Measurements from ENCODE around the gene SYNM. TPM values are rescaled to one million over a fixed set of nuclear protein-coding genes. Genes with fewer than 3 reads are reported as not detected.

Gene SYNM
- total RNA-seq, 1 experiment from 2014 or later = 9.9 TPM

GRCh38 chr15:99096894-99097426, 7.9 kb upstream of the SYNM start:
- POLR2A ChIA-PET (ENCODE audit: unreplicated experiment) = no interaction called here
- no peaks in the 10 kb centered on the region for H3K4me1 ChIP-seq (ENCODE audit: insufficient read depth, low read length)
- H3F3A ChIP-seq (ENCODE audit: low read length, unreplicated experiment) = no peaks in the 10 kb centered on the region
- no peaks in the 10 kb centered on the region for H3K36me3 ChIP-seq (ENCODE audit: low read depth, low read length)
- no peak overlapping the region for H2AFZ ChIP-seq (ENCODE audit: low read length)
- no peak for TF ChIP-seq CTCF (conservative IDR thresholded peaks at IDR 0.05; ENCODE audit: low read depth, low read length)
- TF ChIP-seq EZH2 (IDR thresholded peaks at IDR 0.05; ENCODE audit: low read length, unreplicated experiment) = no peak
- no peak for TF ChIP-seq EZH2phosphoT487 (IDR thresholded peaks at IDR 0.05; ENCODE audit: borderline replicate concordance, low read length)
- intact Hi-C loops (cut with micrococcal nuclease) = no loop called here
- no peaks in the 10 kb centered on the region for H3K79me2 ChIP-seq (ENCODE audit: low read length)
- ATAC-seq (no peak), DNase-seq (peak; percentile 7)
- H4K20me1 ChIP-seq (ENCODE audit: low read length) = no peaks in the 10 kb centered on the region
- no peak overlapping the region for H3K27ac ChIP-seq (ENCODE audit: low read length)
- no peaks in the 10 kb centered on the region for H3K9me2 ChIP-seq (replicated peaks; ENCODE audit: low read length)
- BruUV-seq (replicated peaks) = no TSS peak
- H3K9me3 ChIP-seq (ENCODE audit: low read length) = no peaks in the 10 kb centered on the region
- CTCF ChIA-PET = no interaction called here
- no peak overlapping the region for H3K4me2 ChIP-seq (ENCODE audit: low read length)
- H3K27me3 ChIP-seq (ENCODE audit: low read length) = no peaks in the 10 kb centered on the region
- no peak overlapping the region for H3K4me3 ChIP-seq (ENCODE audit: low read length)
- no peak overlapping the region for H3K9ac ChIP-seq (ENCODE audit: low read length)

- Histone ChIP-seq H3K27ac (ENCODE audit: low read length) (no peak overlapping the region), H3K4me2 (ENCODE audit: low read length) (no peak overlapping the region), H3K9ac (ENCODE audit: low read length) (no peak overlapping the region), H3K4me1 (ENCODE audit: insufficient read depth, low read length) (no peaks in the 10 kb centered on the region), H3K9me3 (ENCODE audit: low read length) (no peaks in the 10 kb centered on the region), H3F3A (ENCODE audit: low read length, unreplicated experiment) (no peaks in the 10 kb centered on the region), H2AFZ (ENCODE audit: low read length) (no peak overlapping the region), H4K20me1 (ENCODE audit: low read length) (no peaks in the 10 kb centered on the region), H3K79me2 (ENCODE audit: low read length) (no peaks in the 10 kb centered on the region), H3K9me2 (replicated peaks; ENCODE audit: low read length) (no peaks in the 10 kb centered on the region), H3K4me3 (ENCODE audit: low read length) (no peak overlapping the region), H3K27me3 (ENCODE audit: low read length) (no peaks in the 10 kb centered on the region), H3K36me3 (ENCODE audit: low read depth, low read length) (no peaks in the 10 kb centered on the region)
- BruUV-seq (replicated peaks) = no TSS peak
- intact Hi-C loops (cut with micrococcal nuclease) = no loop called here
- TF ChIP-seq EZH2 (IDR thresholded peaks at IDR 0.05; ENCODE audit: low read length, unreplicated experiment) = no peak
- no peak for TF ChIP-seq EZH2phosphoT487 (IDR thresholded peaks at IDR 0.05; ENCODE audit: borderline replicate concordance, low read length)
- no peak for TF ChIP-seq CTCF (conservative IDR thresholded peaks at IDR 0.05; ENCODE audit: low read depth, low read length)
- no peak for ATAC-seq
- POLR2A ChIA-PET (ENCODE audit: unreplicated experiment) = no interaction called here
- DNase-seq = no peak
- CTCF ChIA-PET = no interaction called here
These were observed 7.2 kb upstream of the SYNM start for GRCh38 chr15:99097441-99098410.

DNA sequence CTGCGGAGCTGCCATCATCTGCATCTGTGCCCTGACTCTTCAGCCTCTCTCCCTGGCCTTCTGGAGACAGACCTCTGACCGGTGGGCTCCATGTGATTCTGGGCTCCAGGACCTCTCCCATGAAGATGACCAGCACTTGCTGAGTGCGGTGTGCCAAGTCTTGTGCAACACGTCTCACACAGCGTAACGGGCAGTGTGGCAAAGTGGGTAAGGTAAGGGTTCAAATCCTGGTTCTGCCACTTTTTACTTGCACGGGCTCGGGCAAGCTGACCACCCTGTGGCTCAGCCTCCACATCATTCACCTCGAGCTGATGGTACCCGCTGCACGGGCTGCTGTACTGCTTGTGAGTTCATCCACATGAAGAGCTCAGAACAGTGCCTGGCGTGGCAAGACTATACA, 6.5 kb upstream of the SYNM start:
- no peak overlapping the region for H2AFZ ChIP-seq (ENCODE audit: low read length)

More for the DNA sequence above, 6.5 kb upstream of the SYNM start:
- ChIA-PET CTCF (no interaction called here), POLR2A (ENCODE audit: unreplicated experiment) (no interaction called here)
- Histone ChIP-seq H3K9me2 (replicated peaks; ENCODE audit: low read length) (no peaks in the 10 kb centered on the region), H3K36me3 (ENCODE audit: low read depth, low read length) (no peaks in the 10 kb centered on the region), H4K20me1 (ENCODE audit: low read length) (no peaks in the 10 kb centered on the region), H3K4me2 (ENCODE audit: low read length) (no peak overlapping the region), H3K4me3 (ENCODE audit: low read length) (no peak overlapping the region), H3K4me1 (ENCODE audit: insufficient read depth, low read length) (no peaks in the 10 kb centered on the region), H3K27me3 (ENCODE audit: low read length) (no peaks in the 10 kb centered on the region), H3K27ac (ENCODE audit: low read length) (no peak overlapping the region), H3K9ac (ENCODE audit: low read length) (no peak overlapping the region), H3F3A (ENCODE audit: low read length, unreplicated experiment) (no peaks in the 10 kb centered on the region), H3K9me3 (ENCODE audit: low read length) (no peaks in the 10 kb centered on the region), H3K79me2 (ENCODE audit: low read length) (no peaks in the 10 kb centered on the region)
- ATAC-seq = no peak
- intact Hi-C loops (cut with micrococcal nuclease) = no loop called here
- TF ChIP-seq EZH2 (IDR thresholded peaks at IDR 0.05; ENCODE audit: low read length, unreplicated experiment) = no peak
- no peak for TF ChIP-seq EZH2phosphoT487 (IDR thresholded peaks at IDR 0.05; ENCODE audit: borderline replicate concordance, low read length)
- no peak for TF ChIP-seq CTCF (conservative IDR thresholded peaks at IDR 0.05; ENCODE audit: low read depth, low read length)
- no peak for DNase-seq
- BruUV-seq (replicated peaks) = no TSS peak
